IMR-90 (cell line): ENCODE results near the gene MGAT5. TPM values are rescaled to one million over a fixed set of nuclear protein-coding genes. Genes with fewer than 3 reads are reported as not detected.

Source experiments
- ATAC-seq: fragments of 200-7000 bp; cut with Tn5 transposase; 2 replicates; pipeline ENCODE4 v1.9.1; 2020; ENCODE audit warnings: low read depth, mild to moderate bottlenecking, moderate library complexity
- BruUV-seq: library from RNA; stranded (reverse); fragments of 400-500 nt; replicated peaks from 2 replicates; lab custom pipeline; 2021; lab: Mats Ljungman, UMichigan
- CTCF ChIA-PET: fragments of 300-600 bp; formaldehyde crosslinking; extraction: SDS; loops from one replicate; lab custom pipeline; 2021; ENCODE audit warnings: antibody characterized with exemption; lab: Yijun Ruan, JAX
- POLR2A ChIA-PET: fragments of 300-600 bp; sonication (Branson Sonifier 250); formaldehyde crosslinking; loops from one replicate; lab custom pipeline; 2022; ENCODE audit warnings: antibody characterized with exemption; ENCODE audit not compliant: unreplicated experiment; lab: Charles Lee
- DNase-seq: peaks from one replicate; pipeline ENCODE4 v3.0.0; 2013
- H2AFZ ChIP-seq: replicated peaks from 2 replicates; pipeline ENCODE3; 2013; ENCODE audit warnings: low read length, mild to moderate bottlenecking; ENCODE audit not compliant: poor library complexity
- H2AK5ac ChIP-seq: 2 replicates; pipeline ENCODE4 v1.6.1; 2013; ENCODE audit warnings: low read depth, low read length, inconsistent platforms
- H2AK9ac ChIP-seq: replicated peaks from 2 replicates; pipeline ENCODE3; 2013; ENCODE audit warnings: mild to moderate bottlenecking, low read depth, low read length, moderate library complexity; ENCODE audit not compliant: poor library complexity
- H2BK120ac ChIP-seq: 2 replicates; pipeline ENCODE4 v1.6.1; 2013; ENCODE audit warnings: low read depth, low read length, inconsistent platforms
- H2BK15ac ChIP-seq: 3 replicates; pipeline ENCODE4 v1.6.1; 2013; ENCODE audit warnings: low read depth, low read length, inconsistent platforms
- H2BK20ac ChIP-seq: 2 replicates; pipeline ENCODE4 v1.6.1; 2013; ENCODE audit warnings: low read depth, mild to moderate bottlenecking, inconsistent platforms, low read length, moderate library complexity
- H2BK5ac ChIP-seq: 2 replicates; pipeline ENCODE4 v1.6.1; 2013; ENCODE audit warnings: mild to moderate bottlenecking, low read depth, low read length, inconsistent platforms; ENCODE audit not compliant: poor library complexity, severe bottlenecking
- H3K14ac ChIP-seq: replicated peaks from 2 replicates; pipeline ENCODE4 v1.6.1; 2013; ENCODE audit warnings: low read depth, low read length, inconsistent platforms
- H3K18ac ChIP-seq: 2 replicates; pipeline ENCODE4 v1.6.1; 2013; ENCODE audit warnings: low read depth, low read length, control low read depth
- H3K23ac ChIP-seq: 2 replicates; pipeline ENCODE4 v1.6.1; 2013; ENCODE audit warnings: low read depth, low read length, inconsistent platforms
- H3K27ac ChIP-seq: 2 replicates; pipeline ENCODE4 v1.5.1; 2013; ENCODE audit warnings: mild to moderate bottlenecking, control low read depth, low read length; ENCODE audit not compliant: insufficient read depth
- H3K27me3 ChIP-seq: 2 replicates; pipeline ENCODE4 v1.6.1; 2013; ENCODE audit warnings: low read length; ENCODE audit not compliant: control insufficient read depth, insufficient read depth
- H3K36me3 ChIP-seq: 2 replicates; pipeline ENCODE4 v1.6.1; 2013; ENCODE audit warnings: low read length, mixed read lengths; ENCODE audit not compliant: control insufficient read depth, insufficient read depth
- H3K4ac ChIP-seq: 2 replicates; pipeline ENCODE4 v1.6.1; 2013; ENCODE audit warnings: low read depth, low read length, inconsistent platforms
- H3K4me1 ChIP-seq: 2 replicates; pipeline ENCODE4 v1.6.1; 2013; ENCODE audit warnings: low read length, mixed read lengths; ENCODE audit not compliant: control insufficient read depth, insufficient read depth
- H3K4me2 ChIP-seq: 2 replicates; pipeline ENCODE4 v1.6.1; 2013; ENCODE audit warnings: low read depth, mild to moderate bottlenecking, control low read depth, low read length, moderate library complexity
- H3K4me3 ChIP-seq: 2 replicates; pipeline ENCODE4 v1.5.1; 2013; ENCODE audit warnings: low read depth, mild to moderate bottlenecking, control low read depth, low read length, moderate library complexity; ENCODE audit not compliant: insufficient read depth
- H3K56ac ChIP-seq: 2 replicates; pipeline ENCODE4 v1.6.1; 2013; ENCODE audit warnings: low read length, inconsistent platforms; ENCODE audit not compliant: insufficient read depth; ENCODE audit errors: extremely low read depth
- H3K79me1 ChIP-seq, 2 experiments: 2 replicates each; pipeline ENCODE4 v1.6.1; 2013; ENCODE audit warnings: low read length in 2 of 2, inconsistent platforms in 1 of 2, low read depth in 1 of 2
- H3K9ac ChIP-seq: 2 replicates; pipeline ENCODE4 v1.6.1; 2013; ENCODE audit warnings: low read depth, low read length, control low read depth
- H3K9me1 ChIP-seq: 2 replicates; pipeline ENCODE4 v1.6.1; 2013; ENCODE audit warnings: low read length, inconsistent platforms; ENCODE audit not compliant: insufficient read depth
- H3K9me3 ChIP-seq: 2 replicates; pipeline ENCODE4 v1.6.1; 2013; ENCODE audit warnings: low read length; ENCODE audit not compliant: control insufficient read depth, insufficient read depth
- H4K20me1 ChIP-seq: 2 replicates; pipeline ENCODE4 v1.6.1; 2013; ENCODE audit warnings: low read length, inconsistent platforms; ENCODE audit not compliant: insufficient read depth
- H4K5ac ChIP-seq: 2 replicates; pipeline ENCODE4 v1.6.1; 2013; ENCODE audit warnings: mild to moderate bottlenecking, low read depth, low read length, control low read depth
- H4K8ac ChIP-seq, 2 experiments: 2 replicates each; pipeline ENCODE4 v1.6.1; 2013; ENCODE audit warnings: low read depth in 2 of 2, low read length in 2 of 2, control low read depth in 1 of 2, inconsistent platforms in 1 of 2
- H4K91ac ChIP-seq: 2 replicates; pipeline ENCODE4 v1.6.1; 2013; ENCODE audit warnings: low read depth, low read length, inconsistent platforms; ENCODE audit not compliant: insufficient read depth
- BHLHE40 ChIP-seq: fragments of 150-350 bp; IDR thresholded peaks from 2 replicates; pipeline ENCODE4 v1.6.1; 2016; ENCODE audit warnings: mild to moderate bottlenecking, low read depth, low read length
- CHD1 ChIP-seq: IDR thresholded peaks from 2 replicates; pipeline ENCODE4 v1.6.1; 2012; ENCODE audit warnings: low read depth, low read length, improper control_type of control experiment
- FOS ChIP-seq: fragments of 150-350 bp; IDR thresholded peaks from 2 replicates; pipeline ENCODE4 v1.6.1; 2016; ENCODE audit warnings: low read depth, low read length
- MAFK ChIP-seq: IDR thresholded peaks from 2 replicates; pipeline ENCODE4 v1.6.1; 2012; ENCODE audit warnings: low read depth, low read length, improper control_type of control experiment
- MAZ ChIP-seq: IDR thresholded peaks from 2 replicates; pipeline ENCODE4 v1.6.1; 2012; ENCODE audit warnings: low read depth, mild to moderate bottlenecking, low read length, improper control_type of control experiment, moderate library complexity, borderline replicate concordance
- NFE2L2 ChIP-seq: fragments of 150-350 bp; IDR thresholded peaks from 2 replicates; pipeline ENCODE4 v1.6.1; 2016; ENCODE audit warnings: low read depth, mild to moderate bottlenecking, low read length
- POLR2A ChIP-seq: IDR thresholded peaks from 2 replicates; pipeline ENCODE4 v1.6.1; 2012; ENCODE audit warnings: mild to moderate bottlenecking, low read depth, low read length
- RAD21 ChIP-seq: IDR thresholded peaks from 2 replicates; pipeline ENCODE4 v1.6.1; 2012; ENCODE audit warnings: low read length, improper control_type of control experiment
- RFX5 ChIP-seq: IDR thresholded peaks from 2 replicates; pipeline ENCODE4 v1.8.0; 2012; ENCODE audit warnings: low read depth, mild to moderate bottlenecking, low read length, moderate library complexity
- WGBS, 2 experiments: methylation state at CpG; one replicate each; pipeline versions ENCODE4 v1.1.5 to v1.1.7; 2013; ENCODE audit warnings: missing lambda C conversion rate in 2 of 2; ENCODE audit not compliant: insufficient read length in 1 of 2; ENCODE audit errors: extremely low coverage in 2 of 2; 5-methylcytosine and 5-hydroxymethylcytosine counted together
- dilution Hi-C: fragments of 300-500 bp; cut with HindIII; formaldehyde crosslinking; loops from one replicate; pipeline ENCODE4 v1.14.3; 2018; ENCODE audit warnings: low sequenced_read_pairs; ENCODE audit not compliant: unreplicated experiment
- in situ Hi-C: fragments of 300-500 bp; cut with MboI; formaldehyde crosslinking; loops from 3 replicates; pipeline ENCODE4 v1.14.3; 2019; ENCODE audit warnings: low sequenced_read_pairs, inconsistent platforms, mixed read lengths
- intact Hi-C: fragments of 100-400 bp; cut with micrococcal nuclease; formaldehyde crosslinking; loops from 2 replicates; pipeline ENCODE4 v1.10.0; 2022
- polyA plus RNA-seq, 3 experiments: library from polyadenylated mRNA; depleted of rRNA; stranded (reverse); fragments of >200 nt; gene quantifications; 2 replicates each; pipeline ENCODE4 v1.2.3, GENCODE V29; 2012; ENCODE audit warnings: low replicate concordance in 1 of 3
- total RNA-seq: library from RNA; depleted of rRNA; stranded (reverse); fragments of >200 nt; gene quantifications from 2 replicates; pipeline ENCODE4 v1.2.3, GENCODE V29; 2012
- TF ChIP-seq, protein P1 (sequence below): conservative IDR thresholded peaks from 2 replicates; pipeline ENCODE4 v1.5.1; 2012; ENCODE audit warnings: mild to moderate bottlenecking, low read depth, low read length, improper control_type of control experiment
- TF ChIP-seq, protein P2 (sequence below): fragments of 150-350 bp; IDR thresholded peaks from 2 replicates; pipeline ENCODE4 v1.6.1; 2017; ENCODE audit warnings: mild to moderate bottlenecking, antibody characterized with exemption, low read length, low read depth

MGAT5 gene
- total and polyA plus RNA-seq, 2 of the 4 experiments (the other 2 are of a cell fraction), result 22.9 to 59.9 TPM

DNA sequence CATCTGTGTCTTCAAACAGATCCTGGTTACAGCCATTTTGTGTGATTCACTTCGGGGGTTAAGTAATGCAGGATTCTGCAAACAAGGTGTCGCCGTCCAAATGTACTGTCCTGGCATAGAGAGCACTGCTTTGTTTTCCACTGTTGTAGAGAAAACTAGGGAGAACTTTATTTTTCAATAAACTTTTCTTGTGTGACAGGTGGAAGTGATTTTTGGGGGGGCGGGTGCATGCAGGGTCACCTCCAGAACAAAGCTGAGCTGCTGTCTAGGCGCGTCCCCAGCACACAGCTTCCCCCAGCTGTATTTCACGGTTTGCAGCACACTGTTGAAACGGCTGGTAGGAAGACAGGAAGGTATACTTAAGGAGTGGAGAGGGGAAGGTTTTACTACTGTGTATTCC is 200.6 kb downstream of the MGAT5 start:
- WGBS, 2 experiments, result no CpG with 5 or more reads among the region's 8 CpGs
- H2AK9ac ChIP-seq, result no peak overlapping the region
- no peak overlapping the region for H3K27ac ChIP-seq
- H3K18ac ChIP-seq, result no peak overlapping the region
- H3K9ac ChIP-seq, result no peak overlapping the region
- no peak for DNase-seq
- H4K8ac ChIP-seq, result no peak overlapping the region
- no peak overlapping the region for H4K91ac ChIP-seq
- peaks cover 30% of the 10 kb centered on the region for H3K36me3 ChIP-seq
- 0 out of 2 replicates have a peak, but pooled peaks cover 4% of the 10 kb centered on the region for H3K9me1 ChIP-seq
- no peaks in the 10 kb centered on the region for H4K20me1 ChIP-seq
- POLR2A ChIA-PET, result no interaction called here
- H3K4me2 ChIP-seq, result no peak overlapping the region
- no peaks in the 10 kb centered on the region for H3K27me3 ChIP-seq
- no peak for ATAC-seq
- no peaks in the 10 kb centered on the region for H3K4me1 ChIP-seq
- BruUV-seq, result no TSS peak
- no peak overlapping the region for H3K14ac ChIP-seq
- no peak overlapping the region for H3K56ac ChIP-seq
- H3K4ac ChIP-seq, result no peak overlapping the region
- in situ Hi-C loops (loop anchor here (10.0 kb wide), 1 partner anchor 570 kb away; no protein-coding TSS in a partner anchor), intact Hi-C loops (no loop called here), dilution Hi-C loops (no loop called here)
- H3K23ac ChIP-seq, result no peak overlapping the region
- no peak overlapping the region for H2AK5ac ChIP-seq
- no peak overlapping the region for H3K4me3 ChIP-seq
- TF ChIP-seq POLR2A (no peak), MAZ (no peak), FOS (no peak), RAD21 (no peak), BHLHE40 (no peak), NFE2L2 (no peak), MAFK (no peak), RFX5 (no peak), CHD1 (no peak)
- TF ChIP-seq, protein P1, sequence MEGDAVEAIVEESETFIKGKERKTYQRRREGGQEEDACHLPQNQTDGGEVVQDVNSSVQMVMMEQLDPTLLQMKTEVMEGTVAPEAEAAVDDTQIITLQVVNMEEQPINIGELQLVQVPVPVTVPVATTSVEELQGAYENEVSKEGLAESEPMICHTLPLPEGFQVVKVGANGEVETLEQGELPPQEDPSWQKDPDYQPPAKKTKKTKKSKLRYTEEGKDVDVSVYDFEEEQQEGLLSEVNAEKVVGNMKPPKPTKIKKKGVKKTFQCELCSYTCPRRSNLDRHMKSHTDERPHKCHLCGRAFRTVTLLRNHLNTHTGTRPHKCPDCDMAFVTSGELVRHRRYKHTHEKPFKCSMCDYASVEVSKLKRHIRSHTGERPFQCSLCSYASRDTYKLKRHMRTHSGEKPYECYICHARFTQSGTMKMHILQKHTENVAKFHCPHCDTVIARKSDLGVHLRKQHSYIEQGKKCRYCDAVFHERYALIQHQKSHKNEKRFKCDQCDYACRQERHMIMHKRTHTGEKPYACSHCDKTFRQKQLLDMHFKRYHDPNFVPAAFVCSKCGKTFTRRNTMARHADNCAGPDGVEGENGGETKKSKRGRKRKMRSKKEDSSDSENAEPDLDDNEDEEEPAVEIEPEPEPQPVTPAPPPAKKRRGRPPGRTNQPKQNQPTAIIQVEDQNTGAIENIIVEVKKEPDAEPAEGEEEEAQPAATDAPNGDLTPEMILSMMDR, result no peak
- TF ChIP-seq, protein P2, sequence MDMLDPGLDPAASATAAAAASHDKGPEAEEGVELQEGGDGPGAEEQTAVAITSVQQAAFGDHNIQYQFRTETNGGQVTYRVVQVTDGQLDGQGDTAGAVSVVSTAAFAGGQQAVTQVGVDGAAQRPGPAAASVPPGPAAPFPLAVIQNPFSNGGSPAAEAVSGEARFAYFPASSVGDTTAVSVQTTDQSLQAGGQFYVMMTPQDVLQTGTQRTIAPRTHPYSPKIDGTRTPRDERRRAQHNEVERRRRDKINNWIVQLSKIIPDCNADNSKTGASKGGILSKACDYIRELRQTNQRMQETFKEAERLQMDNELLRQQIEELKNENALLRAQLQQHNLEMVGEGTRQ, result no peak
- H2BK15ac ChIP-seq, result no peak overlapping the region
- no peak overlapping the region for H2BK5ac ChIP-seq
- H2BK120ac ChIP-seq, result no peak overlapping the region
- no peak overlapping the region for H2AFZ ChIP-seq
- H3K79me1 ChIP-seq, result peaks cover 0 to 5% of the 10 kb centered on the region in 2 experiments; a peak in 1 of 4 replicates
- no peak overlapping the region for H4K5ac ChIP-seq
- H3K9me3 ChIP-seq, result no peaks in the 10 kb centered on the region
- CTCF ChIA-PET, result no interaction called here
- no peak overlapping the region for H2BK20ac ChIP-seq
